ENCODE measurements around the gene BSN. TPM values are rescaled to one million over a fixed set of nuclear protein-coding genes. Genes with fewer than 3 reads are reported as not detected.

BSN gene
- total RNA-seq, 2 experiments from 2014 or later = 0.09 TPM

- Mint-ChIP-seq H3K36me3 (ENCODE audit: low read depth) (no peaks in the 10 kb centered on the region), H3K4me1 (ENCODE audit: low read depth) (peaks cover 12% of the 10 kb centered on the region), H3K4me3 (no peak overlapping the region), H3K27me3 (peaks cover 10% of the 10 kb centered on the region), H3K9me3 (no peaks in the 10 kb centered on the region), H3K27ac (no peak overlapping the region)
- CTCF ChIA-PET = interaction anchor here (1.1 to 6.9 kb wide), 3 partner anchors 12 to 119 kb away, joined by 3 to 57 read pairs (median 38); no protein-coding TSS in a partner anchor
- DNase-seq (no peak), ATAC-seq (no peak)
- intact Hi-C loops (cut with micrococcal nuclease) = no loop called here
- POLR2A ChIA-PET = interaction anchor here (2.9 kb wide), 1 partner anchor 12 kb away, joined by 12 read pairs; no protein-coding TSS in a partner anchor
- TF ChIP-seq CTCF (IDR thresholded peaks at IDR 0.05) = no peak
Measured at GRCh38 chr3:49552087-49552486, 2.2 kb upstream of the BSN start.

GRCh38 chr3:49553324-49553691, 969 bp upstream of the BSN start:
- Mint-ChIP-seq H3K4me1 (ENCODE audit: low read depth) (peaks cover 12% of the 10 kb centered on the region), H3K9me3 (no peaks in the 10 kb centered on the region), H3K4me3 (peak overlapping the region; percentile 90), H3K27me3 (peaks cover 16% of the 10 kb centered on the region), H3K27ac (peak overlapping the region; percentile 32), H3K36me3 (ENCODE audit: low read depth) (no peaks in the 10 kb centered on the region)
- no peak for TF ChIP-seq CTCF (IDR thresholded peaks at IDR 0.05)
- ATAC-seq (no peak), DNase-seq (no peak)
- intact Hi-C loops (cut with micrococcal nuclease) = no loop called here
- CTCF ChIA-PET = interaction anchor here (1.2 to 6.9 kb wide), 2 partner anchors 13 to 382 kb away, joined by 4 to 57 read pairs; partner anchors contain the start of gene KLHDC8B
- POLR2A ChIA-PET = interaction anchor here (2.9 kb wide), 1 partner anchor 13 kb away, joined by 12 read pairs; no protein-coding TSS in a partner anchor

- peaks cover 12% of the 10 kb centered on the region for H3K4me1 Mint-ChIP-seq (ENCODE audit: low read depth)
- DNase-seq (peak; percentile 59), ATAC-seq (peak; percentile 73)
- H3K36me3 Mint-ChIP-seq (ENCODE audit: low read depth) = no peaks in the 10 kb centered on the region
- no peak overlapping the region for H3K27ac Mint-ChIP-seq
- peak overlapping the region; percentile 35 for H3K4me3 Mint-ChIP-seq
- H3K9me3 Mint-ChIP-seq = no peaks in the 10 kb centered on the region
- POLR2A ChIA-PET = interaction anchor here (1.1 to 2.9 kb wide), 2 partner anchors 11 to 15 kb away, joined by 3 to 12 read pairs; no protein-coding TSS in a partner anchor
- peaks cover 21% of the 10 kb centered on the region for H3K27me3 Mint-ChIP-seq
- intact Hi-C loops (cut with micrococcal nuclease) = no loop called here
- no peak for TF ChIP-seq CTCF (IDR thresholded peaks at IDR 0.05)
- CTCF ChIA-PET = interaction anchor here (0.8 to 6.9 kb wide), 3 partner anchors 15 to 117 kb away, joined by 3 to 57 read pairs (median 11); no protein-coding TSS in a partner anchor
Measured at GRCh38 chr3:49554633-49555265, 472 bp downstream of the BSN start.

- no peak for ATAC-seq
- Mint-ChIP-seq H3K36me3 (ENCODE audit: low read depth) (no peaks in the 10 kb centered on the region), H3K27me3 (peaks cover 21% of the 10 kb centered on the region), H3K4me1 (ENCODE audit: low read depth) (peaks cover 12% of the 10 kb centered on the region), H3K9me3 (no peaks in the 10 kb centered on the region), H3K4me3 (no peak overlapping the region), H3K27ac (no peak overlapping the region)
- ChIA-PET POLR2A (no interaction called here), CTCF (interaction anchor here (2.7 to 6.9 kb wide), 3 partner anchors 10 to 115 kb away, joined by 8 to 57 read pairs (median 11); no protein-coding TSS in a partner anchor)
- DNase-seq = no peak
- no peak for TF ChIP-seq CTCF (IDR thresholded peaks at IDR 0.05)
- intact Hi-C loops (cut with micrococcal nuclease) = no loop called here
Measured at GRCh38 chr3:49556500-49557275, 2.4 kb downstream of the BSN start.

Measured in activated CD8-positive, alpha-beta T cell treated with anti-CD3 and anti-CD28 coated beads for 36 hours (primary cell).